IgD-negative memory B cell (primary cell): ENCODE measurements around the gene WHRN. TPM values are rescaled to one million over a fixed set of nuclear protein-coding genes. Genes with fewer than 3 reads are reported as not detected.

Experiments
- H3K27ac Mint-ChIP-seq, 3 donors: one replicate each; pipeline ENCODE4 v1.8.0; 2020 to 2022; ENCODE audit warnings: mild to moderate bottlenecking in 3 of 3, mixed read lengths in 3 of 3, moderate library complexity in 1 of 3
- H3K27me3 Mint-ChIP-seq: one replicate; pipeline ENCODE4 v1.8.0; 2021; ENCODE audit warnings: mixed read lengths
- H3K36me3 Mint-ChIP-seq: one replicate; pipeline ENCODE4 v1.8.0; 2020; ENCODE audit warnings: mild to moderate bottlenecking, mixed read lengths
- H3K4me1 Mint-ChIP-seq, 3 donors: one replicate each; pipeline ENCODE4 v1.8.0; 2020 to 2022; ENCODE audit warnings: mixed read lengths in 3 of 3, mild to moderate bottlenecking in 1 of 3
- H3K4me3 Mint-ChIP-seq, 4 donors: one replicate each; pipeline ENCODE4 v1.8.0; 2020 to 2022; ENCODE audit warnings: mild to moderate bottlenecking in 4 of 4, mixed read lengths in 4 of 4, moderate library complexity in 3 of 4
- H3K9me3 Mint-ChIP-seq, 3 donors: one replicate each; pipeline ENCODE4 v1.8.0; 2020 to 2021; ENCODE audit warnings: mixed read lengths in 3 of 3, mild to moderate bottlenecking in 1 of 3
- polyA plus RNA-seq: library from polyadenylated mRNA; unstranded; fragments of 300-500 nt; fragmentation: Illumina TruSeq; gene quantifications from one replicate; pipeline ENCODE4 v1.2.3, GENCODE V29; 2021

WHRN gene
- polyA plus RNA-seq, 1 donor from 2014 or later = 0.89 TPM

DNA sequence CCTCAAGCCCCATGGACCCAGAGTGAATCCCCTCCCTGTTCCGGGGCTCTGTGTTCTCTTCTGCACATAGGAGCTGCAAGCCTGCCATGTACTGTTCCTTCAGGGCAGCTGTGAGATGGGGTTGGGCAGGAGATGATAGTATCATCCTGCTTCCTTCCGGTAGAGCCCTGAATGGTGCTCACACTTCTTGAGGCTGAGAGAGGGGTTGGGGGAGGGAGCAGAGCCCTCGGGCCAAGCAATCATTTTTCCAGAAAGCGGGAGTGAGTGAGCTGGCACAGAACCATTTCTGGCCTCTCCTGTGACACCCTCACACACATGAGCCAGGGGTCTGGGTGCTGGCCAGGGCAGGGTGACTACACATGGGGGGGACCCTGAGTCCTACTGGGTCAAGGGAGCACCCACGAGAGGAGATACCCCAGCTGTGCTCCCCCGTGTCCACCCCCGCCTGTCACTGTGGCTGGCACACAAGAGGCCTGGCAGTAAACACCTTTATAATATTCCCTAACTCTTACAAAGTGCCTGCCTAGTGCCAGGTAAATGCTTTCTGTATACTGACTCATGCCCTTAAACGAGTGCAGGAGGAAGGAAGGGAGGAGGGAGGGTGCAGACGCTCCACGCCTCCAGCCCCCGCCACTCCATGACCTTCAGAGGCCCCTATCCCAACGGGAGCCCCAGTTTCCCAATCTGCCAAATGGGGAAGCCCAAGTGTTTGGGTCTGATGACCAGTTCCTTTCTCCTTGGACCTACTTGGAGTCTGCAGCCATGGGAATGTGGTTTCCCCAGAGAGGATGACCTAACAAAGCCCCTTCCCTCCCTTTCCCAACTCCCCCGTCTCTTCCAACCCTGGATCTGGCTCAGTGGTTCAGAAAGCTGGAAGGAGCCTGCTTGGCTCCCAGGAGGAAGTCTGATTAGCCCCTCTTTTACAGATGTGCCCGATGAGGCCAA, 133.0 kb downstream of the WHRN start:
- H3K27ac Mint-ChIP-seq = peak overlapping the region; percentile 96 to 99 (median 97)
- peaks cover 4% of the 10 kb centered on the region for H3K36me3 Mint-ChIP-seq
- H3K27me3 Mint-ChIP-seq = peaks cover 2% of the 10 kb centered on the region
- peak overlapping the region; percentile 74 to 92 (median 84) for H3K4me3 Mint-ChIP-seq
- H3K4me1 Mint-ChIP-seq = peaks cover 36 to 81% (median 56%) of the 10 kb centered on the region in 3 donors
- H3K9me3 Mint-ChIP-seq = no peaks in the 10 kb centered on the region

DNA sequence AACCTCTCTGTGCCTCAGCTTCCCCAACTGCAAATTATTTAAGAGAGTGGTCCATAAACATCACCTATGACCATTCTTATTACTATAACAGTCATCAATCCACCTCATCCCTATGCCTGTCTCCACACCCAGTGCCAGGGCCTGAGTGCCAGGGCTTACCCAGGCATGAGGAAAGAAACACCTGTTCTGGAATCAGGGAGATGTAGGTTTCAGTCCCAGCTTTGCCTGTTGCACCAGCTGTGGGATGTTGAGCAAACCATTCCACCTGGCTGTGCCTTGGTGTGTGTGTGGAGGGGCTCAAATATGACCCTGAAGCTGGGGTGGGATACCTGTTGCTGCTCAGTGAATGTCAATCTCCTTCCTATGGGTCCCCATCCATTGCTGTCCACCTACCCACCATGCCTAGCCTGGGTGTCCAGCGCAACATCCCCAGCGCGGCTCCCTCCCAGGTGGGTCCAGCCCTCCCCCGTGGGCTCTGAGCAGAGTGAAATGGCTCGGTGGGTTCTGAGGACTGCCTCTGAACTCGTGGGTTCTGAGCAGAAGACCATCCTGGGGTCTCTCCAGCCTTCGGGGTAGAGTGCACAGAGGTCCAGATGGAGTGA, 133.8 kb downstream of the WHRN start:
- peak overlapping the region; percentile 96 to 99 (median 97) for H3K27ac Mint-ChIP-seq
- H3K9me3 Mint-ChIP-seq = no peaks in the 10 kb centered on the region

DNA sequence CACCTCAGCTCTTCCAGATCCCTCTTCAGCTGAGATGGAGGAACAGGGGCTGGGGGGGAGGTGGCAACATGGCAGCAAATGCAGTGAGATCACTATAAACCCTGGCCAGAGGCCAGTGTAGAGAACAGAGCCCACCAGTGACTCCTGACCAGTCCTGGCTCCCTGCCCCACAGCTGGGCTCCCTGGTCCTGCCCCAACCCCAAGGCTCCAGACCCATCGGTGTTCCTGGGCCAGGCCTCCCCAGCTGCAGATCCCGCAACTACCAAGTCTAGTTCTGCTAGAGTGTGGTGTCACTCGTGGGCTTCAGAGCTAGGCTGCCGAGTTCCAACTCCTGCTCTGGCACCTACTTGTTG, 134.3 kb downstream of the WHRN start:
- Mint-ChIP-seq H3K9me3 (no peaks in the 10 kb centered on the region), H3K4me1 (peaks cover 45 to 84% (median 68%) of the 10 kb centered on the region in 3 donors), H3K27ac (peak overlapping the region; percentile 91 to 99 (median 97)), H3K36me3 (peaks cover 4% of the 10 kb centered on the region), H3K27me3 (peaks cover 2% of the 10 kb centered on the region), H3K4me3 (peak overlapping the region; percentile 8 to 86 (median 72))

More for the DNA sequence above, 133.8 kb downstream of the WHRN start:
- peaks cover 43 to 82% (median 64%) of the 10 kb centered on the region in 3 donors for H3K4me1 Mint-ChIP-seq
- H3K36me3 Mint-ChIP-seq = peaks cover 4% of the 10 kb centered on the region
- H3K27me3 Mint-ChIP-seq = peaks cover 2% of the 10 kb centered on the region
- H3K4me3 Mint-ChIP-seq = peak overlapping the region; percentile 61 to 86 (median 78)

DNA sequence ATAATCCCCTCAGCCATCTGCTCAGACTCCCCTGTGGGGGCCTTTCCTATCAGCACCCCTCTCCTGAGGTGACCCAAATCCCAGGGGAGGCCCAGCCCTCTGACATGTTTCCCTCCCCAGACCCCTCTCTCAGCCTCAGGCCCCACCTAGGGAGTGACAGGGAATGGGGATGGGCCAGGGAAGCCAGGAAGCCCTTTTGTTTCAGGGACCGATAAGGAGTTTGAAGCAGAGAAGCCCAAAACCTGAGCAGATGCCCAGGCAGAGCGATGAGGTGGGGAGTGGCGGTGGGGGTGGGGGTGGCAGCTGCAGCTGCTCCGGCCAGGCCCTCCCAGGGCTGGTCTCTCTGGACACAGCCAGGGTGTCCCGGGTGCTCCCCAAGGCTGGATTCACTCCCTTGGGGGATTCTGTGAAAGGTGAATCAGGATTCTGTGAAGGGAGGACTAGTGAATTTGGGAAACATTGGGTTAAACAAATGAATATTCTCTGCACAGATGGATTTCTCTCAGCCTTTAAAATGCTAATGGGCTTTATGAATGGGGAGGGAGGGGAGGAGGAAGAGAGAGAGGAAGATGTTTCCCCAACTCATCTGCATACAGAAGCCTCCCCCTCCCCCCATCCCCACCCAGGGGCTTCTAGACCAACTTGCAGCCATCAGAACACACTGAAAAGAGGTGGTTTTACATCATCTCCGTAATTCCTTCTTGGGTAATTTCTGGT, 134.9 kb downstream of the WHRN start:
- Mint-ChIP-seq H3K9me3 (no peaks in the 10 kb centered on the region), H3K4me1 (peaks cover 42 to 84% (median 68%) of the 10 kb centered on the region in 3 donors), H3K27ac (peak overlapping the region; percentile 92 to 99 (median 97)), H3K27me3 (peaks cover 2% of the 10 kb centered on the region), H3K36me3 (peaks cover 4% of the 10 kb centered on the region), H3K4me3 (peak overlapping the region; percentile 8 to 86 (median 54))

DNA sequence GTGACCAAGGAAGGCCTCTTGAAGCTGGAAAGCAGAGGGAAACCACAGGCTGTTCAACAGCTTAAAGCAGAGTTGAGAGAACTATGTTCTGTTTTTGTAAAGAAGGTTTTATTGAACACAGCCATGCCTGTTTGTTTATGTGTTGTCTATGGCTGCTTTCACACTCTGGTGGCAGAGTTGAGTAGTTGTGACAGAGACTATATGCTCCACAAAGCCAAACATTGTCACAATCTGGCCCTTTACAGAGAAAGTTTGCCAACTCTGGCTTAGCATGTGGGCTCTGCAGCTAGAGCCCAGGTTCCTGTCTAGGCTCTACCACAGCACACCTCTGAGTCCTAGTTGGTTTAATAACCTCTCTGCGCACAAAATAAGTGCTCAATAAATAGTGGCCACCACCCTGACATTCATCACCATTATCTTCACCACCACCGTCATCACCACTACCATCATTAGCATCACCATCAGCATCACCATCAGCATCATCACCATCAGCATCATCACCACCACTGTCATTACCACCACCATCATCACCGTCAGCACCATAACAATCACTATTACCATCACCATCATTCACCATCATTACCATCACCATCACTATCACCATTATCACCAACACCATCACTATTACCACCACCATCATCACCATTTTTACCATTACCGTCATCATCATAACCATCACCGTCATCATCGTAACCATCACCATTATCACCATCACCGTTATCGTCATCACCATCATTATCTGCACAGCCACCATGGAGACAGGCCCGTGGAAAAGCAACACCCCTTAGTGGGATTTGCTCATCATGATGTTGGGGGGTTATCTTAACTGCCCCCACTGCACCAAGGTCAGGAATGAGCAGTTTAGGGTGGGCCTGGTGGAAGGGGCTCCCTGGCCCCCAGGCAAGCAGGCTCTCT, 135.8 kb downstream of the WHRN start:
- Mint-ChIP-seq H3K4me1 (peaks cover 39 to 83% (median 66%) of the 10 kb centered on the region in 3 donors), H3K36me3 (peaks cover 9% of the 10 kb centered on the region), H3K27me3 (peaks cover 2% of the 10 kb centered on the region), H3K4me3 (peak overlapping the region in 3 of 4 donors; percentile 15 to 75 (median 35)), H3K9me3 (peaks cover 0 to 4% (median 0%) of the 10 kb centered on the region in 3 donors), H3K27ac (peak overlapping the region; percentile 33 to 96 (median 92))

DNA sequence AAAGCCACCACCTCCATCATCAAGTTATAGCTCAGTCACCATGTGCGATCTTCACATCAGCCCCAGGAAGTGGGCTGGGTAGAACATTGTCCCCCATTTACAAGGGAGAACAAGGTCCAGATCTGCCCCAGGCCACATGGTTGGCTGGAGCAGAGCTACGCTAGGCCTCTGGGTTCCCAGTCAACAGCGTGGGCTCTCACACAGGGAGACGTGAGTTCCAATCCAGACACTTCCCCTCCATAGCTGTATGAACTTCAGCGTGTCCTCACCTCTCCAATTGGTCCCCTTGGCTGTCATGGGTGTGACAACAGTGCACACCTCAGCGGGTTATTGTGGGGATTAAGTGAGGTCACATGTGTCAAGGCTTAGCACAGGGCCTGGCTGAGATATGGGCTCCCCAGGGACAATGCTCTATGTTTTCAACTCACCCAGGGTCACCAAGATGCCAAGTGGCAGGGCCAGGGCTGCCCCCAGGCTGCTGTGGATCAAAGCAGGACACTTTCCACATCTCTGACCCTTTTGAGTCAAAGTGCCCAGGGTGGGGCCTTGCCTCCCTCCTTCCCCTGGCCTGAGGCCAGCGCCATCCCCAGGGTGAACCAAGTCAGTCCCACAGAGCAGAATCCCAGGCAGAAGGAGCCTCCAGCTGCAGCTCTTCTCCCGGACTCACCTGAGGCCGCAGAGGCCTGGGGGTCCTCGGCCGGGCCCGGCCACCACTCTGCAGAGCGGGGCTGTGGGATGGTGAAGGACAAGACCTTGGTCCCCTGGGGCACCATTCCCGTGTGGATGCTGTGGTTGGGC, 137.3 kb downstream of the WHRN start:
- Mint-ChIP-seq H3K9me3 (peaks cover 0 to 4% (median 0%) of the 10 kb centered on the region in 3 donors), H3K4me3 (peak overlapping the region in 3 of 4 donors; percentile 70 to 82 (median 80)), H3K4me1 (peaks cover 42 to 86% (median 69%) of the 10 kb centered on the region in 3 donors), H3K36me3 (peaks cover 16% of the 10 kb centered on the region), H3K27ac (peak overlapping the region; percentile 95 to 96 (median 96)), H3K27me3 (peaks cover 2% of the 10 kb centered on the region)

DNA sequence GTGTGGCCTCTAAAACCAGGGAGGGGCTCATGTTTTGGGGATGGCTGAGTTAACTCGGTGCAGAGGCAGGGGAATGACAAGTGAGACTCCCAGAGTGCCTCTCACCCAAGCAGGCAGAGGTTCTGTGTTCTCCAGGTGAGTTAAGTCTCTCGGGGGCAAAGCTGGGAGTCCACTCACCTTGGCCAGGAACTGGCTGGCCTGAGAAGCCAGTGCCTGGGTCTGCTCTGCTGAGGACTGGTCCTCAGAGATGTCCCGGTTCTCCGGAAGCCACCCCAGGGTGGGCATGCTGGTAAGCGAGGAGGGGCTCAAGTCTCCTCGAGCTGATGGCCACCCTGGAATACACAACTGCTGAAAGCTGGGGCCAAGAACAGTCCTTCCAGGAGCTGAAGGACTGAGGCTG, 137.9 kb downstream of the WHRN start:
- H3K27me3 Mint-ChIP-seq = peaks cover 2% of the 10 kb centered on the region
- H3K4me1 Mint-ChIP-seq = peaks cover 39 to 84% (median 67%) of the 10 kb centered on the region in 3 donors
- peak overlapping the region; percentile 95 to 96 (median 96) for H3K27ac Mint-ChIP-seq
- H3K4me3 Mint-ChIP-seq = peak overlapping the region; percentile 53 to 87 (median 80)
- peaks cover 16% of the 10 kb centered on the region for H3K36me3 Mint-ChIP-seq
- H3K9me3 Mint-ChIP-seq = peaks cover 0 to 4% (median 0%) of the 10 kb centered on the region in 3 donors

DNA sequence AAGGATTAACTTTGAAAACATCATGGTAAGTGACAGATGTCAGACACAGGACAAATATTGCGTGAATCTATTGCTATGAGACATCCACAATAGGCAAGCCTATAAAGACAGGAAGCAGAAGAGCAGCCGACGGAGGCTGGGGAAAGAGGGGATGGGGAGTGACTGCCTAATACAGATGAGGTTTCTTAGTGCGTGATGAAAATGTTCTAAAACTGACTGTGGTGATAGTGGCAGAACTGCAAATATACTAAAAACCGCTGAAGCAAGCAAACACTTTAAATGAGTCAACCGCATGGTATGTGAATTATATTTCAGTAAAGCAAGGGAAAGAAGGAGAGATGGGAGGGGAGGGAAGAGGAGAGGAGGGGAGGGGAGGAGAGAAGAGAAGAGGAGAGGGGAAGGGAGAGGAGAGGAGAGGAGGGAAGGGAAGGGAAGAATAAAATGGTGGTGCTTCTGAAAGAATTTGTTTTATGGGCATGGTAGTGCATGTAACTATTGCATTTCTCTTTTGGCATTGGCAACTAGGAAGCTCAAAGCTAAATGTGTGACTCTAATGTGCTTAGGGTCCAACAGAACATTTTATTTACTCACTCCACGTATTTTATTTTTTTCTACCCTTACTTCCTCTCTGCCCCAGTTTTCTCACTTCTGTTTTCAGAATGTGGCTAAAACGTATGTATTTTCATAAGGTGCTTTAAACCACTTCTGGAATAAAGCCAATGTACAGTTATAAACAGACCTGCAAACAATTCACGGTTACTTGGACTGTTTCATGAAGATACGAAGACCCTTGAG, 138.7 kb downstream of the WHRN start:
- peaks cover 16% of the 10 kb centered on the region for H3K36me3 Mint-ChIP-seq
- no peaks in the 10 kb centered on the region for H3K27me3 Mint-ChIP-seq

DNA sequence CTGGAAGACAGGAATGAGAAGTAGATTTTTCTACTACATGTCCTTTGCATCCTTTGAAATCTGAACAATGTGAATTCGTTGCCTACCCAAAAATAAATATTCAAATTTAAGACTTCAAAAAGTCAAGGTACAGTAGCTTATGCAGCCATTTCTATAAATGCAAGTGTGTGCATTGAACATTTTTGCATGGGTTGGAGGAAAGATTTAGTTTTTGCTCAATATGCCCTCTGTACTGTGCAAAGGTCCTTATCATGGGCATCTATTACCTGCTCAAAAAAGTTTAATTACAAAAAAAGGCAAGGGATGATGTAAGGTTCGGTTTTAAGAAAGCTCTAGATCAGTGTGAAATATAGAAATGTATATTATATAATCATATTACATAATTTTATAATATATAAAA, 140.1 kb downstream of the WHRN start:
- Mint-ChIP-seq H3K4me3 (peak overlapping the region in 3 of 4 donors; percentile 31 to 91 (median 87)), H3K27ac (peak overlapping the region; percentile 76 to 97 (median 89)), H3K9me3 (peaks cover 0 to 4% (median 0%) of the 10 kb centered on the region in 3 donors), H3K36me3 (peaks cover 19% of the 10 kb centered on the region), H3K4me1 (peaks cover 34 to 72% (median 55%) of the 10 kb centered on the region in 3 donors), H3K27me3 (no peaks in the 10 kb centered on the region)

More for the DNA sequence above, 138.7 kb downstream of the WHRN start:
- peak overlapping the region; percentile 95 to 96 (median 96) for H3K27ac Mint-ChIP-seq
- H3K9me3 Mint-ChIP-seq = peaks cover 0 to 4% (median 0%) of the 10 kb centered on the region in 3 donors
- H3K4me3 Mint-ChIP-seq = peak overlapping the region; percentile 53 to 87 (median 80)
- peaks cover 32 to 77% (median 59%) of the 10 kb centered on the region in 3 donors for H3K4me1 Mint-ChIP-seq

DNA sequence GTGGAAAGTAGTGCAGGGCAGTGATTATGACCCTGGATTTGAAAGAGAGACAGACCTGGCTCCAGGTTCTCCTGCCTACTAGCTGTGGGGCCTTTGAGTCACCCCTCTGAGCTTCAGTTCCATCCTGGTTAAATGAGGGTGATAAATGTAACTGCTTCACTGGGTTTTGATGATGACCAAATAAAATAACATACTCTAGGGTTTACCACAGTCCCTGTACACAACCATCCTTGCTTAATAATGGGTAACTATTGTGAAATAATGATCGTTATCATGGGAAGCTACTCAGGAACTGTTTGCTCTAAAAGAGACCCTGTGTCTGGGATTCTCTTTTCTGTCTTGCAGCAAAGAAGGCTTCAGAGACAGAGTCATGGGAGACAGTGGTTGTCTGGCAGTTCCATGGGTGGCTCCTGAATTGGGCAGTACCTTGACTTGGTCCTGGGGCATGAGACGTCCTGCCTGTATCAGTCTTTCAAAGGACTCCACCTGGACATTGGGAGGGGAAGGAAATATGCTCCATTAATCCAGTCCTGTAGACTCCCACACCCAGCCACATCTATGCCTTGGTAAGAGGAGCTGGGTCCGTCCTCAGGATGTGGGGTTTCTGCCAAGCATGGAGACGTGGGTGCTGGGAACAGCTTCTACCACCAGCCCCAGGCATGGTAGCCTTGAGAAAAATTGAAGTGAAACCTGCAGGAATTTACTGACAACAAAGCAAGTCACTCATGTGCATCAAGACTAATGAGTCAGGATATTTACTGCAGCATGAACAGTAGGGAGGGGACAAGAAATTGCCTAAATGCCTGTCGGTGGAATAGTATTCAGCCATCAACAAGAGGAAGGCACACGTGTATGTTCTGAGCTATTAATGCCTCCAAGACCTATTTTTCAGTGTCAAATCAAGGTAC, 140.9 kb downstream of the WHRN start:
- H3K9me3 Mint-ChIP-seq = peaks cover 0 to 4% (median 0%) of the 10 kb centered on the region in 3 donors
- H3K27me3 Mint-ChIP-seq = no peaks in the 10 kb centered on the region
- peaks cover 36 to 64% (median 53%) of the 10 kb centered on the region in 3 donors for H3K4me1 Mint-ChIP-seq
- peaks cover 15% of the 10 kb centered on the region for H3K36me3 Mint-ChIP-seq
- H3K4me3 Mint-ChIP-seq = peak overlapping the region; percentile 31 to 91 (median 60)
- H3K27ac Mint-ChIP-seq = peak overlapping the region; percentile 76 to 97 (median 89)

DNA sequence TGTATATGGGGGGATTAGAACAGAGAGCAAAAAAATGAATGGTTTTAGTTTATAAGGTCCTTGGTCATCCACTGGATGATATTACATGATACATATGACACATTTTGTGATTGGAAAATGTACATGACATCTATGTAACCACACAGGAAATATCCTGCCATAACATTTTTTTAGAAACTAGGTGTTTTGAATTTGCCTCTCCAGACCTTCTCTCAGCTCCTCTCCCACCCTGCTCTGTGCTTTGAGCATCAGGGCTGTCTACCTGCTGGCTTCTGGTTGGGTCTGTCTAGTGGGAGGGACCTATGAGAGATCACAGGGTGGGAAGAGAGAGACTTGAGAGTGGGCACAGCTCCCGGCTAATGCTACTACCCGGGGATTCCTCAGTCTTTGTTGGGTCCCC, 141.8 kb downstream of the WHRN start:
- Mint-ChIP-seq H3K36me3 (peaks cover 15% of the 10 kb centered on the region), H3K4me3 (peak overlapping the region in 2 of 4 donors; percentile 31 to 91), H3K4me1 (peaks cover 38 to 59% (median 48%) of the 10 kb centered on the region in 3 donors), H3K27ac (peak overlapping the region; percentile 76 to 97 (median 89)), H3K9me3 (peaks cover 0 to 4% (median 0%) of the 10 kb centered on the region in 3 donors), H3K27me3 (no peaks in the 10 kb centered on the region)
